ENCODE data around the gene EGLN1. TPM values are rescaled to one million over a fixed set of nuclear protein-coding genes. Genes with fewer than 3 reads are reported as not detected.
A peak's percentile ranks its signal among the peaks of the same experiment; 100 is the strongest.
"Not testable (repeated sequence)": the region's sequence is repeated elsewhere in the genome, so short reads cannot be mapped to it uniquely, and the experiment has no call there.

The EGLN1 gene
- total RNA-seq = 33.8 and 53.5 TPM in 2 replicates

GRCh38 chr1:231421971-231422797 is at the start of gene EGLN1:
Gene EGLN1 (minus strand): TSS chr1:231422287. CDS start chr1:231421888, 399 bp downstream.
- peak within 1 kb of the TSS; percentile 68 for H3K4me3 ChIP-seq (ENCODE audit: low read depth, low read length)
- DNase-seq (ENCODE audit: low read depth) = peak; percentile 87
- peak; percentile 18 for TF ChIP-seq CTCF (IDR thresholded peaks at IDR 0.05; ENCODE audit: insufficient read depth, low read depth, low read length)

GRCh38 chr1:231471500-231471899 is 49.4 kb upstream of the EGLN1 start:
- H3K4me3 ChIP-seq (ENCODE audit: low read depth, low read length); DNase-seq (ENCODE audit: low read depth): not testable (repeated sequence)

- DNase-seq (ENCODE audit: low read depth); H3K4me3 ChIP-seq (ENCODE audit: low read depth, low read length): not testable (repeated sequence)
These were observed 48.9 kb upstream of the EGLN1 start for GRCh38 chr1:231471027-231471426.

GRCh38 chr1:231467986-231468385 is 45.9 kb upstream of the EGLN1 start:
- no peak overlapping the region for H3K4me3 ChIP-seq (ENCODE audit: low read depth, low read length)
- no peak for DNase-seq (ENCODE audit: low read depth)
- TF ChIP-seq CTCF (IDR thresholded peaks at IDR 0.05; ENCODE audit: insufficient read depth, low read depth, low read length) = no peak

- no peak for DNase-seq (ENCODE audit: low read depth)
- no peak for TF ChIP-seq CTCF (IDR thresholded peaks at IDR 0.05; ENCODE audit: insufficient read depth, low read depth, low read length)
- no peak overlapping the region for H3K4me3 ChIP-seq (ENCODE audit: low read depth, low read length)
These were observed 43.0 kb upstream of the EGLN1 start for GRCh38 chr1:231465051-231465450.

GRCh38 chr1:231463541-231463940 is 41.5 kb upstream of the EGLN1 start:
- TF ChIP-seq CTCF (IDR thresholded peaks at IDR 0.05; ENCODE audit: insufficient read depth, low read depth, low read length) = no peak
- no peak overlapping the region for H3K4me3 ChIP-seq (ENCODE audit: low read depth, low read length)
- DNase-seq (ENCODE audit: low read depth) = no peak

GRCh38 chr1:231460614-231461013 is 38.5 kb upstream of the EGLN1 start:
- H3K4me3 ChIP-seq (ENCODE audit: low read depth, low read length) = no peak overlapping the region
- peak; percentile 8 for DNase-seq (ENCODE audit: low read depth)
- TF ChIP-seq CTCF (IDR thresholded peaks at IDR 0.05; ENCODE audit: insufficient read depth, low read depth, low read length) = no peak

GRCh38 chr1:231459438-231459837 is 37.4 kb upstream of the EGLN1 start:
- H3K4me3 ChIP-seq (ENCODE audit: low read depth, low read length); DNase-seq (ENCODE audit: low read depth): not testable (repeated sequence)

GRCh38 chr1:231457956-231458355 is 35.9 kb upstream of the EGLN1 start:
- not testable (repeated sequence) for DNase-seq (ENCODE audit: low read depth); H3K4me3 ChIP-seq (ENCODE audit: low read depth, low read length)

GRCh38 chr1:231454133-231454532 is 32.0 kb upstream of the EGLN1 start:
- DNase-seq (ENCODE audit: low read depth); H3K4me3 ChIP-seq (ENCODE audit: low read depth, low read length): not testable (repeated sequence)

Data from fibroblast of villous mesenchyme (primary cell).